ENCODE measurements around the gene ADCY2.

The ADCY2 gene

DNA sequence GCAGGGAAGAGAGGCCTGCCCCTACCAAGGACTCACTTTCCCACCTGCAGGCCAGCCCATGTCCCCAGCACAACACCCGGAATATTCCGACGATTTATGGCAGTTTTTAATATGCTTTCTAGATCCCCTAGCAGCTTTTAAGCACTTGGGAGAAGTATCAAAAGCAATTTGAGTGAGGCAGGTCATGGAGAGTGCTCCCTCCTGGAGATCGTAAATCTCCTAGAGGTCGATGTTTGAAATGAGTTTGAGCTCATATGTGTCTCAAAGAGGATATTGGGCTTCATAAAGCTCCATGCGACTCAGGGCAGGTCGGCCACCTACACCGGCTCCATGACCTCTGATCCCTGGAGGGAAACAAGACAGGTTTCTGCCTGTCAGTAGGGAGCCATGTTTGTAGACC, 427.7 kb downstream of the ADCY2 start:
- no peak overlapping the region for H3K4me3 ChIP-seq (ENCODE audit: low read depth, low read length)
- no peaks in the 10 kb centered on the region for H3K27me3 ChIP-seq (ENCODE audit: control insufficient read depth, insufficient read depth, low read length)
- no peaks in the 10 kb centered on the region for H3K4me1 ChIP-seq (ENCODE audit: control insufficient read depth, insufficient read depth, low read length)
- H3K9me3 ChIP-seq (ENCODE audit: control insufficient read depth, insufficient read depth, low read length), result no peaks in the 10 kb centered on the region
- H3K9ac ChIP-seq (ENCODE audit: low read depth, low read length), result no peak overlapping the region
- no peak overlapping the region for H3K27ac ChIP-seq (ENCODE audit: low read depth, low read length)
- peaks cover 39% of the 10 kb centered on the region for H3K36me3 ChIP-seq (ENCODE audit: control insufficient read depth, insufficient read depth, low read length)

DNA sequence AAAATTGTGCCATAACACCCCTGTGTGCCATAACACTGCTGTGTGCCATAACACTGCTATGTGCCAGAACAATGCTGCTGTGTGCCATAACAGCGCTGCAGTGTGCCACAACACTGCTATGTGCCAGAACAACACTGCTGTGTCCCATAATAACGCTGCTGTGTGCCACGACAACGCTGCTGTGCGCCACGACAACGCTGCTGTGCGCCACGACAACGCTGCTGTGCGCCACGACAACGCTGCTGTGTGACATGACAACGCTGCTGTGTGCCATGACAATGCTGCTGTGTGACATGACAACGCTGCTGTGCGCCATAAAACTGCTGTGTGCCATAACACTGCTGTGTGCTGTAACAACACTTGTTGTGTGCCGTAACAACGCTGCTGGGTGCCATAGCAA, 429.1 kb downstream of the ADCY2 start:
- Histone ChIP-seq H3K4me3 (ENCODE audit: low read depth, low read length) (no peak overlapping the region), H3K4me1 (ENCODE audit: control insufficient read depth, insufficient read depth, low read length) (no peaks in the 10 kb centered on the region), H3K9me3 (ENCODE audit: control insufficient read depth, insufficient read depth, low read length) (no peaks in the 10 kb centered on the region), H3K27me3 (ENCODE audit: control insufficient read depth, insufficient read depth, low read length) (no peaks in the 10 kb centered on the region), H3K27ac (ENCODE audit: low read depth, low read length) (no peak overlapping the region), H3K9ac (ENCODE audit: low read depth, low read length) (no peak overlapping the region), H3K36me3 (ENCODE audit: control insufficient read depth, insufficient read depth, low read length) (peaks cover 31% of the 10 kb centered on the region)

DNA sequence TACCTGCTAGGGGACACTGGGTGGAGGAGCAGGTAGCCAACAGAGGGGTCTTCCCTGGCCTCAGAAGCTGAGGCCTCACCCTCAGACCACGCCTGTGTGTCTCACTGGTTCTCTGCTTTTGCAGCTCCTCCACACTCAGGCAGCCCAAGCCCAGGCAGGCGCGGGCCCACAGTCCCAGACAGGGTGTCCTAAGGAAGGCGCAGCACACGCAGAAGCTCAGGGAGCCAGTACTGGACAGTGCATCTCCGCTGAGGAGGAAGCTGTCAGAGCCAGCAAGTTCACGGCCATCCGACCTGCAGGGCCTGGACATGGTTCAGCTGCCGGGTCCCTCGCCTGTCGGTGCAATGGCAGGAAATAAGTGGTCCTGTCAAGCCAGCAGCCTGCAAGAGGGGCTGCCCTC, 429.7 kb downstream of the ADCY2 start:
- no peaks in the 10 kb centered on the region for H3K4me1 ChIP-seq (ENCODE audit: control insufficient read depth, insufficient read depth, low read length)

DNA sequence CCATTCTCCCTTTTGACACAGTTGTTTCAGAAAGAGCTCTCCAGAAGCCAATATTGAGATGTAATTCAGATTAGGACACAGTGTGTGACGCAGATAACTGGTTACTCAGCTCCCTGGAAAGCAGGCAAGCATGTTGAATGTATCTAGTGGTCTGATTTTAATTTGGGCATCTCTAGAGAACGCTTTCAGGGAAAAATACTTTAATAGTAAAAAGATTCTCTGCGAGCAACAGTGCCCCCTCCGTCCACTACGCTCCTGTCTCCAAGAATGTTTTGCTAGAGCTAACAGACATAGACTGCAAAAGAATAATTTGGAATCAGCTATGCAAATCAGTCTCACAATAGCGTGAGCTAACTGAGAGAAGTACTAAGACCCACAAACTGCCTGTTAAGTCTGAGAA, 431.7 kb downstream of the ADCY2 start:
- H3K9ac ChIP-seq (ENCODE audit: low read depth, low read length), result no peak overlapping the region
- no peaks in the 10 kb centered on the region for H3K27me3 ChIP-seq (ENCODE audit: control insufficient read depth, insufficient read depth, low read length)
- H3K4me3 ChIP-seq (ENCODE audit: low read depth, low read length), result no peak overlapping the region

More for the DNA sequence above, 429.7 kb downstream of the ADCY2 start:
- peaks cover 31% of the 10 kb centered on the region for H3K36me3 ChIP-seq (ENCODE audit: control insufficient read depth, insufficient read depth, low read length)
- no peak overlapping the region for H3K27ac ChIP-seq (ENCODE audit: low read depth, low read length)
- H3K9me3 ChIP-seq (ENCODE audit: control insufficient read depth, insufficient read depth, low read length), result no peaks in the 10 kb centered on the region
- no peak overlapping the region for H3K9ac ChIP-seq (ENCODE audit: low read depth, low read length)
- no peaks in the 10 kb centered on the region for H3K27me3 ChIP-seq (ENCODE audit: control insufficient read depth, insufficient read depth, low read length)
- no peak overlapping the region for H3K4me3 ChIP-seq (ENCODE audit: low read depth, low read length)

DNA sequence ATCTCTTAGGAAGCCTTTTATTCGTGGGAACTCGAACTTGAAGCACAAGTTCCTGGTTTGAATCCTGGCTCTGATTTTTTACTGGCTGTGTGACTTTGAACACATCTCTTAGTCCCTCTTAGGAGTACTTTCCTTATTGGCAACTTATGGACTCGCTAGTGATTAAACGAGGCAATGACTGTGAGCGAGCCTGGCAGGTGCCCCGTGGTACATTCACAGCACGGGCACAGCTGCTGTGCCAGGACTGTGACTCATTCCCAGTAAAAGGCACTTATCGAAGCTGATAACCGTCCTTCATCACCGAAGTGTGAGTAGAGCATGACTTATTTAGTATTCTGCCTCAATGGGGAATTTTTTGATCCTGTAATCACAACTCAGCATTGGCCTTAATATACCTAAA, 432.3 kb downstream of the ADCY2 start:
- Histone ChIP-seq H3K9me3 (ENCODE audit: control insufficient read depth, insufficient read depth, low read length) (no peaks in the 10 kb centered on the region), H3K4me1 (ENCODE audit: control insufficient read depth, insufficient read depth, low read length) (no peaks in the 10 kb centered on the region), H3K4me3 (ENCODE audit: low read depth, low read length) (no peak overlapping the region), H3K27me3 (ENCODE audit: control insufficient read depth, insufficient read depth, low read length) (no peaks in the 10 kb centered on the region), H3K27ac (ENCODE audit: low read depth, low read length) (no peak overlapping the region), H3K9ac (ENCODE audit: low read depth, low read length) (no peak overlapping the region), H3K36me3 (ENCODE audit: control insufficient read depth, insufficient read depth, low read length) (peaks cover 11% of the 10 kb centered on the region; the same call in 1 of the 2 replicates)

More for the DNA sequence above, 431.7 kb downstream of the ADCY2 start:
- Histone ChIP-seq H3K4me1 (ENCODE audit: control insufficient read depth, insufficient read depth, low read length) (no peaks in the 10 kb centered on the region), H3K9me3 (ENCODE audit: control insufficient read depth, insufficient read depth, low read length) (no peaks in the 10 kb centered on the region), H3K27ac (ENCODE audit: low read depth, low read length) (no peak overlapping the region), H3K36me3 (ENCODE audit: control insufficient read depth, insufficient read depth, low read length) (peaks cover 17% of the 10 kb centered on the region)

DNA sequence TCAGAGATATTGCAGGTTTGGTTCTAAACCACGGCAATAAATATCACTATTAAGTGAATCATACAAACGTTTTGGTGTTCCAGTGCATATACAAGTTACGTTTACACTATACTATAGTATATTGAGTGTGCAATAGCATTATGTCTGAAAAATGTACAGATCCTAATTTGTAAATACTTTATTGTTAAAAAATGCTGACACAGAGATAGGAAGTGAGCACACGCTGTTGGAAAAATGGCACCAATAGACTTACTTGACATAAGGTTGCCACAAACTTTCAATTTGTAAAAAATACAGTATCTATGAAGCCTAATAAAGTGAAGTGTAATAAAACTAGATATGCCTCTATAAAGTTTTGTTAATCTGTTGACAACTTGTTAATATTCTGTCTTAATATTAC, 439.0 kb downstream of the ADCY2 start:
- Histone ChIP-seq H3K4me3 (ENCODE audit: low read depth, low read length) (no peak overlapping the region), H3K9ac (ENCODE audit: low read depth, low read length) (no peak overlapping the region), H3K9me3 (ENCODE audit: control insufficient read depth, insufficient read depth, low read length) (no peaks in the 10 kb centered on the region), H3K4me1 (ENCODE audit: control insufficient read depth, insufficient read depth, low read length) (no peaks in the 10 kb centered on the region), H3K27me3 (ENCODE audit: control insufficient read depth, insufficient read depth, low read length) (no peaks in the 10 kb centered on the region), H3K36me3 (ENCODE audit: control insufficient read depth, insufficient read depth, low read length) (no peaks in the 10 kb centered on the region), H3K27ac (ENCODE audit: low read depth, low read length) (no peak overlapping the region)

DNA sequence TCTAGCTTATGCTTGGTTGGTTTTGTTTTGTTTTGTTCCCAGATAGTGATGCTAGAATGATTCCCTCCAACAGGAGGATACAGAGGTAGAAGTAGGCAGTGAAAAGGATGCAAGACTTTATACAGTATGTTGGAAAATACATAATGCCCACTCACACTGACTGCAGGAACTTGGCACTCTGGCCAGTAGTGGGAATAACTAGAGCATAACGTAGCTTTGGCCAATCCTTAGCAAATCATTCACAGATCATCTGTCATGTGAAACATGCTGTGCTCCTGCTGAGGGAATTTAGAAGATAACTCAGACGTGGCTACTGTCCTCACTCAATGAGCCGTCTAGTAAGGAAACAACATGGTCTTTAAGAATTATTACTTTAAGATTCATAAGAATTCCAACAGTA, 441.5 kb downstream of the ADCY2 start:
- Histone ChIP-seq H3K9me3 (ENCODE audit: control insufficient read depth, insufficient read depth, low read length) (no peaks in the 10 kb centered on the region), H3K4me3 (ENCODE audit: low read depth, low read length) (no peak overlapping the region), H3K36me3 (ENCODE audit: control insufficient read depth, insufficient read depth, low read length) (no peaks in the 10 kb centered on the region), H3K9ac (ENCODE audit: low read depth, low read length) (no peak overlapping the region), H3K27ac (ENCODE audit: low read depth, low read length) (no peak overlapping the region), H3K27me3 (ENCODE audit: control insufficient read depth, insufficient read depth, low read length) (no peaks in the 10 kb centered on the region), H3K4me1 (ENCODE audit: control insufficient read depth, insufficient read depth, low read length) (no peaks in the 10 kb centered on the region)

DNA sequence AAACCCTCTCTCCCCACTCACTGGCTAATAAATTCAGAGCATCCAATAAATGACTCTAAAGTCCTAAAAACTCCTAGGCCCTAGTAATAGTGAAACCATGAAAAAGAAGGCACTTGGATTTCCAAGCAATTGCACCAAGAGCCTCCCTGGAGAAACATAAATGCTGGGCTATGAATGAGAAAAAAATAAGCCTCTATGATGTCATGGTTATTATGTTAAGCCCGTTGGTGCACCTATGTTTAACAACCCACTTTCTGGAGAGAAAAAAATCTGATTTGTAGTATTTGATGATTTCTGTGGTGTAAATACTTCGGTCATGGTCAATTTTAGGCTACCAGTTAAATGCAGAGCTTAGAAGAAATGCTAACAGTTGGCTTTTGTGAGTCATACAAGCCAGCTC, 446.6 kb downstream of the ADCY2 start:
- Histone ChIP-seq H3K4me1 (ENCODE audit: control insufficient read depth, insufficient read depth, low read length) (no peaks in the 10 kb centered on the region), H3K4me3 (ENCODE audit: low read depth, low read length) (no peak overlapping the region), H3K9me3 (ENCODE audit: control insufficient read depth, insufficient read depth, low read length) (no peaks in the 10 kb centered on the region), H3K27me3 (ENCODE audit: control insufficient read depth, insufficient read depth, low read length) (no peaks in the 10 kb centered on the region), H3K9ac (ENCODE audit: low read depth, low read length) (no peak overlapping the region), H3K27ac (ENCODE audit: low read depth, low read length) (no peak overlapping the region), H3K36me3 (ENCODE audit: control insufficient read depth, insufficient read depth, low read length) (no peaks in the 10 kb centered on the region)

DNA sequence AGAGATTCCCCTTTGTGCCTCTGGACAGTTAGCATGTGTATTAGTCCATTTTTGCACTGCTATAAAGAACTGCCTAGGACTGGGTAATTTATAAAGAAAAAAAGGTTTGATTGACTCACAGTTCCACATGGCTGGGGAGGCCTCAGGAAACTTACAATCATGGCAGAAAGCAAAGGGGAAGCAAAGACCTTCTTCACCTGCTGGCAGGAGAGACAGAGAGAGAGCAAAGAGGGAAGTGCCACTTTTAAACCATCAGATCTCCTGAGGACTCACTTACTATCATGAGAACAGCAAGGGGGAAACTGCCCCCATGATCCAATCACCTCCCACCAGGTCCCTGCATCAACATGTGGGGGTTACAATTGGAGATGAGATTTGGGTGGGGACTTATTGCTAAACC, 449.0 kb downstream of the ADCY2 start:
- H3K4me1 ChIP-seq (ENCODE audit: control insufficient read depth, insufficient read depth, low read length), result peaks cover 7% of the 10 kb centered on the region; the same call in 1 of the 2 replicates
- H3K27ac ChIP-seq (ENCODE audit: low read depth, low read length), result no peak overlapping the region
- peaks cover 15% of the 10 kb centered on the region for H3K27me3 ChIP-seq (ENCODE audit: control insufficient read depth, insufficient read depth, low read length)

DNA sequence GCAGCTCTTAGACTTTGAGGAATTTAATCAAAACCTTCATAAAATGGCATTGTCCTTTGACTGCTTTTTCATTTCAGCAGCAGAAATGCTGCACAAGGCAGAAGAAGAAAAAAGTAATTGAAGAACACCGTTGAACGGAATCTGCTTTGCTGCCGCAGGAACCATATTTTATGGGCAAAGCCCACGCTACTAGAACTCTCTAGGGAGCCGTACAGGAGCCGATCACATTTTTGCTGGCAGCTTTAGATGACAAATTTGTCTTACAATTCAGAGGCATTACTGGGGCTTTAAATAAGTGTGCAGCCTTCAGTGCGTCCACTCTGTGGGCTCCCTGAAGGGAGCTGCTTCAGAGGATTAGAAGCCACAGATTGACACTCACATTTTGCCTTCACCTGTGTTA, 449.6 kb downstream of the ADCY2 start:
- Histone ChIP-seq H3K27ac (ENCODE audit: low read depth, low read length) (no peak overlapping the region), H3K4me1 (ENCODE audit: control insufficient read depth, insufficient read depth, low read length) (peaks cover 7% of the 10 kb centered on the region; the same call in 1 of the 2 replicates), H3K9ac (ENCODE audit: low read depth, low read length) (no peak overlapping the region), H3K36me3 (ENCODE audit: control insufficient read depth, insufficient read depth, low read length) (no peaks in the 10 kb centered on the region), H3K27me3 (ENCODE audit: control insufficient read depth, insufficient read depth, low read length) (peaks cover 15% of the 10 kb centered on the region), H3K4me3 (ENCODE audit: low read depth, low read length) (no peak overlapping the region), H3K9me3 (ENCODE audit: control insufficient read depth, insufficient read depth, low read length) (no peaks in the 10 kb centered on the region)

More for the DNA sequence above, 449.0 kb downstream of the ADCY2 start:
- no peaks in the 10 kb centered on the region for H3K36me3 ChIP-seq (ENCODE audit: control insufficient read depth, insufficient read depth, low read length)
- no peak overlapping the region for H3K9ac ChIP-seq (ENCODE audit: low read depth, low read length)
- no peaks in the 10 kb centered on the region for H3K9me3 ChIP-seq (ENCODE audit: control insufficient read depth, insufficient read depth, low read length)
- no peak overlapping the region for H3K4me3 ChIP-seq (ENCODE audit: low read depth, low read length)

DNA sequence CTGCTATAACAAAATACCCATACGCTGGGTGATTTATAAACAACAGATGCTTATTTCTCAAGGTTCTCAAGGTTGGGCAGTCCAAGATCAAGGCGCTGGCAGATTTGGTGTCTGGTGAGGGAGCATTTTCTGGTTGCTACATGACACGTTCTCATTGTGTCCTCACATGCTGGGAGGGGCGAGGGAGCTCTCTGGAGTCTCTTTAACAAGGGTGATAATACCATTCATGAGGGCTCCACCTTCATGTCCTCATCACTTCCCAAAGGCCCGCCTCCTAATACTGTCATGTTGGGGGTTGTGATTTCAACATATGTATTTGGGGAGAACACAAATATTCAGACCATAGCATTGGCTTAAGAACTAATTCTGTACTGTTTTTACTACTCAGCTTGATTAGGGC, 450.4 kb downstream of the ADCY2 start:
- Histone ChIP-seq H3K4me3 (ENCODE audit: low read depth, low read length) (no peak overlapping the region), H3K27ac (ENCODE audit: low read depth, low read length) (no peak overlapping the region), H3K9me3 (ENCODE audit: control insufficient read depth, insufficient read depth, low read length) (no peaks in the 10 kb centered on the region), H3K36me3 (ENCODE audit: control insufficient read depth, insufficient read depth, low read length) (no peaks in the 10 kb centered on the region), H3K27me3 (ENCODE audit: control insufficient read depth, insufficient read depth, low read length) (peaks cover 15% of the 10 kb centered on the region), H3K9ac (ENCODE audit: low read depth, low read length) (no peak overlapping the region), H3K4me1 (ENCODE audit: control insufficient read depth, insufficient read depth, low read length) (peaks cover 7% of the 10 kb centered on the region; the same call in 1 of the 2 replicates)

DNA sequence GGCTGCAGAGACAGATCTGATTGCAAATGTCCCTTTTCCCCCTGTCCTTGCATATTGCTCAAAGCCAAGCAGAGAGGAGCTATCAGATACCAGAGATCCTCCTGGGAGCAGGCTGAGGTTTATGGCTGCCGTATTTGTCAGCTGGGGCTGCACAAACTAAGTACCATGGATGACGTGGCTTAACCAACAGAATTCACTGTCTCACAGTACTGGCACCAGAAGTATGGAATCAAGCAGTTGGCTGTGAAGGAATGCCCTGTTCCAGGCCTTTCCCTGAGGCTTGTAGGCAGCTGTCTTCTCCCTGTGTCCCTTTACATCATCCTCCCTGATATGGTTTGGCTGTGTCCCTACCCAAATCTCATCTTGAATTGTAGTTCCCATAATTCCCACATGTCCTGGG, 452.4 kb downstream of the ADCY2 start:
- no peak overlapping the region for H3K27ac ChIP-seq (ENCODE audit: low read depth, low read length)

More for the DNA sequence above, 452.4 kb downstream of the ADCY2 start:
- peaks cover 7% of the 10 kb centered on the region; the same call in 1 of the 2 replicates for H3K4me1 ChIP-seq (ENCODE audit: control insufficient read depth, insufficient read depth, low read length)
- no peak overlapping the region for H3K4me3 ChIP-seq (ENCODE audit: low read depth, low read length)
- no peaks in the 10 kb centered on the region for H3K9me3 ChIP-seq (ENCODE audit: control insufficient read depth, insufficient read depth, low read length)
- H3K27me3 ChIP-seq (ENCODE audit: control insufficient read depth, insufficient read depth, low read length), result peaks cover 15% of the 10 kb centered on the region
- no peak overlapping the region for H3K9ac ChIP-seq (ENCODE audit: low read depth, low read length)
- no peaks in the 10 kb centered on the region for H3K36me3 ChIP-seq (ENCODE audit: control insufficient read depth, insufficient read depth, low read length)

Measured in HUES48 (cell line).